Inflammatory macrophage (primary cell): Measurements from ENCODE around the gene VASN.
"Not testable (repeated sequence)": the region's sequence is repeated elsewhere in the genome, so short reads cannot be mapped to it uniquely, and the experiment has no call there.

ENCODE experiments used
- DNase-seq, 2 donors: peaks; one replicate each; pipeline ENCODE4 v3.0.0-alpha.2; 2020 to 2022
- total RNA-seq, 18 experiments: gene quantifications; one replicate each; lab custom pipeline; 2026; ENCODE audit warnings: mixed read lengths in 6 of 18, inconsistent platforms in 2 of 18; lab: John Stamatoyannopoulos, UW

The VASN gene
- 0 to 0.54 (median 0.12) reads per million in 18 experiments for total RNA-seq

DNA sequence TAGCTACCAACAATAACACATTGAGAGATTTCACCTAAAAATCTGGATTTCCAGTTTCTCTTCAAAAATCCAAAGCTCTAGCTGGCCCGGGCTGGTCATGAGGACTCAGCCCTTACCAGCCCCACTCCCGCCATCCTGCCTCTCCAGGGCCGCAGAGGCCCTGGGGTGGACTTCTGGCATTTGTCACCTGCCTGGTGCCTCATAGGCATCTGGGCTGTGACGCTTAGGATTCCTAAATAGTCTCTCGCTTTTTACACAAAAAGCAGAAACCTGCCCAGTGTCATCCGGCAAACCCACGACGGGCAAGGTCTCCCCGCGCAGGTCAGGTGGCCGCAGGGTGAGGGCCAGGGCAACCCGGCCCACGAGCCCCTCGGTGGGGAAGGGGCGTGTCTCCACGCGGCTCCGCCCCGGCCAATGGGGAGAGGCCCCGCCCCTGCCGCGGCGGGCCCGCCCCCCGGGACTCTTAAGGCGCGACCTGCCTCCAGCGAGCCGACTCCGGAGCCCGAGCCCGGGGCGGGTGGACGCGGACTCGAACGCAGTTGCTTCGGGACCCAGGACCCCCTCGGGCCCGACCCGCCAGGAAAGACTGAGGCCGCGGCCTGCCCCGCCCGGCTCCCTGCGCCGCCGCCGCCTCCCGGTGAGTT, at the start of gene VASN:
Gene VASN, plus strand, starts transcription at position 492 of the 644 bp plus-strand sequence. CDS start 9,030 bp downstream, outside the sequence.
- DNase-seq = peak; percentile 32 to 57

DNA sequence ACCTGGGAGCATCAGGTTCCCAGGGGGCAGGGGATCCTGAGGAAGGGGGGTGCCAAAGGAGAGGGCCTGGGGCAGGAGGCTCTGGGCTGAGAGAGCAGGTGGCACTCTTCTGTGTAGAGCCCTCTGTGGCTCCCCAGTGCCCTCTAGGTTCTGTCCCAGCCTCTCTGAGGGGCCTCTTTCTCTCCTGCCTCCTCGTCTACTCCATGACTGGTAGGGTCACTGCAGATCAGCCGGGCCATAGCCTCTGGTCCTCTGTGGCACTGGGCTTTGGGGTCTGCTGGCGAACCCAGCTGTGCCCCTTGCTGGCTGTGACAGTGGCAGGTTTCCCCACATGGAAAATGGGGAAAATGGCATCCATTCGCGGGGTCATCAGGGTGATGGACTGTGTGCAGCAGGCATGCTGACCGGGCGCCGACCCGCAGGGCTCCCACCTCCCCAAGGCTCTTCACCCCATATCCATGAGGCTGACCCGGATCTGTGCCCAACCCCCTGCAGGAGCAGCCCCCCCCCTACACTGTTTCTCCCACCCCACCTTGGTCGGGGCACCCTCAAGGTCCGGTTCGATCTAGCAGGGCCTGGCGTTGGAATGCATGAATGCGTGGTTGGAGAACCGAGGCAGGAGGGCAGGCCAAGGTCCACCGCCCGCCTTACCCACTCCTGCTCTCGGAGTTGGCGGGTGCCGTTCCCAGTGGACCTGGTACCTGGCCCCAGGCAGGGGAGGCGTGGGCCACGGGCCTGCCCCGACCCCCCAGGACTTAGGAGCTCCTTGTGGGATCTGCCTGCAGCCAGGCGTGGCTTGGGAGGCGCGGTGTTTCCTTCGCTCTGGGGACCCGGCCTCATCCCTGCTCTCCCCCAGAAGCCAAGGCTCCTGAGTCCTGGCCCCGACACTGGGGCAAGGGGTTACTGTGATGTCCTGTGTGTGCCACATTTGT, 49.3 kb upstream of the VASN start:
- no peak for DNase-seq

DNA sequence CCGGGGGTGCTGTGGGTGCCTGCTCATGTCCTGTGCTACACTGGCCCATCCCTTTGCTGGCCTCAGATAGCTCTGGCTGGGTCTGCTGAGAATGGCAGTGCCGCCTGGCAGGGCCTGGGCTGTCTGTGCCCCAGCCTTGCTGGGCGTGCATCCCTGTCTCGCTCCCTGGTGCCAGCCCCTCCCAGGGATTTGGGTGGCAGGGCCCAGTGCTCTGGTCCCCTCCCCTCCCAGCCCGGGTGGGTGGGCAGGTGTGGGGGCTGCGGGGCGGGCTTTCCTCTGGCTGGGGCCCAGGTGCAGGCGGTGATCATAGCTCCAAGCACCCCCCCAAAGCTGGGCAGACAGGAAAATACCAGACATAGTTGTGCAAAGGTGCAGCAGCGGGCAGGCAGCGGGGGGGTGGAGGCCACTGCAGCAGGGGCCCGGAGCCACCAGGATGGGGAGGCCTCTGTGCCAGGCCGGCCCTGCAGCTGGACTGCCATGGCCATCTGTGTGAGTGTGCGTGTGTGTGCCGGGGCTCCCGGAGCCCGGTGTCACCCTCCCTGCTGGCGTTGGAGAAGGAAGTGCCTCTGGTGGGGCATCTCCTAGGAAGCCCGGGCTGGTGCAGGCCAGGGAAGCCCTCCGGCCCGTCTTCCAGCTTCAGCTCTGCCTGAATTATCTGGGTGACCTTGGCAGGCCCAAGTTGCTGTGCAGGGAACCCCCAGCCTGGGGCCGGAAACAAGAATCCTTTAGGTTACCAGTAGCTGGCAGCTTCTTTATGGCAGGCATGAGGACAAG, 48.4 kb upstream of the VASN start:
- no peak for DNase-seq

DNA sequence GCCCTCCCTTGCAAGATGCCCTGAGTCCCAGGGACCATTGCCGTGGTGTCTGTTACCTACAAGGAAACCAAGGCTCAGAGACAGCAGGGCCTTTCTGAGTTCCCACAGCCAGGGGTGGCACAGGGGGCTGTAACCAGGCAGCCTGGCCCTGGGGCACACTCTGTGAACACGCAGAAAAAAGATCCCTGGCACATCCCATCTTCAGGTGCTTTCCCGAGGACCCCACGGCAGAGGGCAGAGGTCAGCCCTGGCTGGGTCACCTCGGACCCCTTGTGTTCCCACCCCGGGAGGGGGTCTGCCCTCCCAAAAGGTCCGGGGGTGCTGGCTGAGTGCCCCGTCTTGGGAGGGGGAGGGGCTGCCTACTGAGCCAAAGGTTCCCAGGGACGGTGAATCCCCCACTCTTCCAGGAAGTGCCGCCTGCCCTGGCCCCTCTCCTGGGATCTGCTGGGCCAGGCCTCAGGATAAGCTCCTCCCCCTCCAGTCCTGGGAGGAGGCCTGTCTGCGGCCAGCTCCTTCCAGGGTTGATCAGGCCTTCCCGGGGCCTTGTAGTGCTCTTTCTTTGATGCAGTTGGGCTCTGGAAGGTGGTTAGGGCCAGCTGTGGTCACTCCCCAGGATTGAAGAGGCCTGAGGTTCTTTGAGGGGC, 47.7 kb upstream of the VASN start:
- DNase-seq = no peak

DNA sequence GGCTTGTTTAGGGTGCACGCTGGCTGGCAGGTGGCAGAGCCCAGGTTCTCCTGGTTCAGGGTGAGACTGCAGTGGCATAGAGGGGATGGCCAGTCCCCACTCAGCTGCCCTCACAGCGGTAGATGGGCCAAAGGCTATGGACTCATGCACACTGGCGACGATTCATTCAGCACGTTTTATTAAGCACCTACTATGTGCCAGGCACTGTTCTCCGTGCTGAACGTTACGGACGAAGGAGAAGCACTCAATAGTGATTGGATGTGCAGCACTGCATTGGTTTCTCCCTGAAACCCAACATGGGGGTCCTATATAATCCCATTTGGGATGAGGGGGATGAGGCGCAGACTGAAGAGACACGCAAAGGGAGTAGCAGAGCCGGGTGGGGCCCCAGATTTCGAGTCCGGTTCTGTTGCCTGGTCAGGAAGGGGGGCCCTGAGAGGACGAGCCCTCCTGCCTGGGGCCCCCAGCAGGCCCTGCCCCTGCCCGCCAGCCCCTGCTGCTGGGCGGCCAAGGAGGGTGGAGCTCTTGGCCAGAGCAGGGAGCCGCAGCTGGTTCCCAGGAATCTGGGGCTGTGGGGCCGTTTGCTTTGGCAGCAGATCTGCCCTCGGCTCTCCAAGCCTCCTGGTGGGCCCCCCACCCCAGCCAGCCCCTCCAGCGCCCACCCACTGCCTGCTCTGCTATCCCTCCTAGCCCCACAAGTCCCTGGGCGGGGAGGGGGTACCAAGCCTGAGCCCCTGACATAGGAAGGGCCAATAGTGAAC, 47.0 kb upstream of the VASN start:
- no peak for DNase-seq

DNA sequence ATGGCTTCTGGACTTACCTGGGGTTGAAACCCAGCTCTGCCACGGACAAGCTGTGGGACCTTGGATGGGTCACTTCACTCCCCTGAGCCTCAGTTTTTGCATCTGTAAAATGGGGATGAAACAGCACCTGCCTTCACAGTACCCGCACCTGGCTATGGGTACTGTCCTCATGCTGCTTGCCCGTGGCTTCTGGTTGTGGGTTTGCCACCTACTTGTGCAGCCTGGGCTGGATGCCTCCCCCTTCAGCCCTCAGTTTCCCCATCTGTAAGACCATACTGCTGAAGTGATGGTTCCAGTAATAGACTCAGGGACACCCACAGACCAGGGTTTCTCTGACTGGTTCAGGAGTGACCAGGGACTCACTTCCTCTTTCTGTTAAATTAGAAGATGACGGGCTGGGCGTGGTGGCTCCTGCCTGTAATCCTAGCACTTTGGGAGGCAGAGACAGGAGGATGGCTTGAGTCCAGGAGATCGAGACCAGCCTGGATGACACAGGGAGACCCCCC, 46.3 kb upstream of the VASN start:
- peak; percentile 83 to 90 for DNase-seq

DNA sequence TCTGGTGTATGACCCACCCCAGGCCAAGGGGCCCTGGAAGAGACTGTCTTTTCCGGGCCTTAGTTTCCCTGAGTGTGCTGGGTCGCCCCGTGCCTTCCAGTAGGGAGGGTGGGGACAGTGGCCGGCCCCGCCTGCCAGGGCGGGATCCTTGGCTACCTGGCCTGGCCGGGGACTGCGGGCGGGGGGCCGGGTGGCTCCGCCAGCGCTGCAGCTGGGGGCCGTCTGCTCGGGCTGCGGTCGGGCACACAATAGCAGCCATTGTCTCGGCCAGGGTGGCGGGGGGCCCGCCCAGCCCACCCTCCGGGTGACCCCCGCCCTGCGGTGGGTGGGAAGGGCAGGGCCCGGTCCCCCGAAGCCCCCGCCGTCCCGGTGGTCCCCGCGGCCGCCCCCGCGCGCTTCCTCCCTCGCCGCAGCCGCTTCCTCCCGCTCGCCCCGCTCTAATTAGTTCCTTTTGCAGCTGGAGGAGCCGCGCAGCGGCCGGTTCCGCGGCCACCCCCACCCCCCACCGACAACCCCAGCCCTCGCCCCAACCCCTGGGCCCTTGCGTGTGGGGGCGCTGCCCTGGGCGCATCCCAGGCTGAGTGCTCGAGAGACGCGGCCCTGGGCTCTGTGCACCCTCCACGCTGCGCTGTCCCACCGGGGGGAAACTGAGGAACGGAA, 44.1 kb upstream of the VASN start:
- DNase-seq = no peak

DNA sequence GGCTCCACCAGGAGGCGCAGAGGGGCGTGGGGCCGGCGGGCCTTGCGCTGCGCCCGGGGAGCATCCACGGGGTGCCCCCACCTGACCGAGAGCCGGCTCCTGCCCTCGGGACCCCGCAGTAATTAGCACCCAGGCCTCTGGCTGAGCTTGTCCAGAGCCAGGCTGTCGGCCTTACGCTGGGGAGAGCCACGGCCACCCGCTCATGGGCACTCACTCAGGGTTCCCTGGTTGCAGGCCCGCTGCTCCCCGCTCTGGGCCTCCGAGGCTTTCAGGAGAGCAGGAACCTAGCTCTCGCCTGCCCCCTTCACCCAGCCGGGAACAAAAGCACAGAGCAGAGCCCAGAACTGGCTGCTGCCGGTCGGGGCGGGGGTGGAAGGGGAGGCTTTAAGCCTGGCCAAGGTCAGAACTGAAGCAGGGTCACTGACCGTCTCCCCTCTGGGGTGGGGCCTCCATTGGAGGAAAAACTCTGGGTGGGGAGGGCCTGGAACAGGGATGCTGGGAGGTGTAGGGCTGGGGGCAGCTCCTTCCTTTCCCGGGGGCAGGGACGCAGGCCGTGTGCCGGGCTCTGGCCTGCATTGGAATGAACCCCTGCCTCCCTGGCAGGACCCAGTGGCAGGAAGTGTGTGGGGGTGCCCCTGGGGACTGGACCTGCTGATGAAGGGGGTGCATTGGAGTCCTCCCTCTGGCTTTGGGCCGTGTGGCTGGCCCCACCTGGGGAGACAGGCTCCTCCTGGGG, 43.4 kb upstream of the VASN start:
- DNase-seq = peak; percentile 66 to 83

DNA sequence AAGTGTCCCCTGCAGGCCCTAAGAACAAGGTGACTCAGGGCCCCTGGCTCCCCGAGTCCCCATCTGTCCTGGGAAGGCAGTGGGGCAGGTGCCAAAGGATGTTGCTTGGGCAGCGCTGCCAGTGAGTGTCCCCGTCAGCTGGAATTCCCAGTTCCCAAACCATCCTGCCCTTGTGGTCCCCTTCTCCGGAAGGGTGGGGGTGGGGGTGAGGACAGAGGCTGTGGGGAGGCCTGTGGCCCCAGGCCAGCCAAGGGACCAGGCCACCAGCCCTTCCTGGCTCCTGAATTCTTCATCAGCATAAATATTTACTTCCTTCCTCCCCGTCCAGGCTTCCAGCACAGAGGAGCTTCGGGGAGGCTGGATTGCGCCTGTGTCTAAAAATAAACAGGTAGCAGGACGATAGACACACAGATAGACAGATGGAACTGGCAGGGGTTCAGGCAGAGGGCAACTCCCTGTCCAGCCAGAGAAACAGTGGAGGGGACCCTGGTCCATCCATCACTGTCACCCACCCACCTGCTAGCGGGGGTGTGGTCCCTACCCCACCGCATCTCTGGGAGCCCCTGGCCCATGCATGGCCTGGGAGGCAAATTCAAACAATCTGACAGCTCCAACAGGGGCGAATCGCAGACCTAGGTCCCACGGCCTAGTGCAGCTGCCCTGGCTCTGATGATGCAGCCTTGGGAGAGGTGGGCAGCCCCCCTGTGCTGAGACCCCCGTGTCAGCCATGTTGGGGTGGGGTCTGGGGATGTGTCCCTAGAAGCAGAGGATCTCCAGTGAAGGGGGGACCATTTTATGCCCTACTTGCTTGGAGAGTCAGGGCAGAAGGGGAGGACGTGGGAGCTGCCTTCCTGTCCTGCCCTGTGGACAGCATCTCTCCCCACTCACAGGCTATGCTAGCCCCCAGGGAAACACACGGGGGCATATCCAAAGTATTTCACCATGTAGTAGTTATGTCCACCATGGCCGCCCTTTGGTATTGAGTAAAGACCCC, 42.6 kb upstream of the VASN start:
- DNase-seq = no peak

DNA sequence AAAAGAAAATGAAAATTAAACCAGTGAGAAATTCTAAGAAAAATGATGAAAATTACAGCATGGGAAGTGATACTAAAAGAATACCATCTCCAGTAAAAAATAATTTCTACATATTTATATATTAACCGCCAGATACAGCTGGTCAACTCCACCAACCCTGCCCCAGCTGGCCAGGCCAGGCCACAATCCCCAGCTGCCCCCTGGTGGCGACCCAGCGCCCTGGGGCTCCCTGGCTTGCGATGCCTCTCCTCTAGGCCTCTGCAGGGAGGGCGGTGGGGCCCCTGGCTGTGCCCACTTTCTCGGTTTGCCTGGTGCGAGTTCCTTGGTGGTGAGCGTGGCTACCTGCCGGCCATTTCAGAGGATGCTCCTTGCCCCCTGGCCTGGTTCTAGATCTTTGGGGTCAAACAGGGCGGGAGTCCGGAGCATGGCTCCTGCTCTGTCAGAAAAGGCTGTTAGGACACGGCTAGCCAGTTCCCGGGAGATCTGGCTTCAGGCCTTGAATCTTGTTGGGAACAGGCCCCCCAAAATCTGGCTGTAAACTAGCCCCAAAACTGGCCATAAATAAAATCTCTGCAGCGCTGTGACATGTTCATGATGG, 41.3 kb upstream of the VASN start:
- DNase-seq = peak; percentile 72 to 82

DNA sequence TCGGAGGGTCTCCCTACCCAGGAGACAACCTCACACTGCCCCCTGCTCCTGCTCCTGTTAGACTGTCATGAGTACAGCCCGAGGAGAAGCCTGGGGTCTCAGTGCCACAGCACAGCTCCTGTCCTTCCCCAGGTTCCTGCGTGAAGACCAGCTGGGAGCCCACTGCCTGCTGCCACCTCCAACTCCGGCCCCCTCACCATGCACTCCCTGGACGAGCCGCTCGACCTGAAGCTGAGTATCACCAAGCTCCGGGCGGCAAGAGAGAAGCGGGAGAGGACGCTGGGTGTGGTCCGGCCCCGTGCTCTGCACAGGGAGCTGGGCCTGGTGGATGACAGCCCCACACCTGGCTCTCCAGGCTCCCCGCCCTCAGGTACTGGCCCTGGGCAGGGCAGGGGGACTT, 39.6 kb upstream of the VASN start:
- no peak for DNase-seq

DNA sequence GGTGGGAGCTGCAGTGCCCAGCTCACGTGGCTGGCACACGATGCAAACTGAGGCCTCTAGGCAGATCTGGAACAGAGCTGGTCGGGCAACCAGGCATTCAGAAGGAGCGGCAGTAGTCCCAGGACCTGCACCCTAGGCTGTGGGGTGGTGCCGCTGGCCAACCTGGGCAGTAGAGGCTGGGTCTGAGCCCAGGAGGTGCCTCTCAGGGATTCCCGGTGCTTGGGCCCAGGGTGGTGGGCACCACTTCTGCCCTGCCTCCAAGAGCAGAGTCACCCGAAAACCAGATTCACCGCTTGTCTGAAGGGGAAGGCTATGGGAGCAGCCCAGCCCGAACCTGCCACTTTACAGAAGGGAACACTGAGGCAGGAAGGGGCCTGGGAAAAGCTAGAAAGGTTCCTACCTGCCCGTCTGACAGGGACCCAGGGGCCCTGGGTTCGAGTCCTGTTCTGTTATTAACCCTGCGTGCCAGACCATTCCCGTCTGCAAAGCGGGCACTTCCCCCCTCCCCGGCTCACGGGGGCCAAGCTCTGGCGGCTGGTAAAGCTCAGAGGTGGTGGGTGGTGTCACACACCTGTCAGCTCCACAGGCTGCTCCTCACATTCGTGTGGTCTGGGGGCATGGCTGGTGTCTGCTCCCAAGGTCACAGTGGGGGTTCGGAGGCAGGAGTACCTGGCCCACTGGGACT, 38.9 kb upstream of the VASN start:
- DNase-seq = no peak

DNA sequence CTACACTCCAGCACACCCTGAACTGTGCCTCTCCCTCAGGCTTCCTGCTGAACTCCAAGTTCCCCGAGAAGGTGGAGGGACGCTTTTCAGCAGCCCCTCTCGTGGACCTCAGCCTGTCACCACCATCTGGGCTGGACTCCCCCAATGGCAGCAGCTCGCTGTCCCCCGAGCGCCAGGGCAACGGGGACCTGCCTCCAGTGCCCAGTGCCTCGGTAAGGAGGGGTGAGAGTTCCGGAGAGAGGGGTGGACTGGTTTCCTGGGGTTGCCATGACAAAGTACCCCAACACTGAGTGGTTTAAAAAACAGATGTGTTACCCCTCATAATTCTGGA, 38.4 kb upstream of the VASN start:
- no peak for DNase-seq

DNA sequence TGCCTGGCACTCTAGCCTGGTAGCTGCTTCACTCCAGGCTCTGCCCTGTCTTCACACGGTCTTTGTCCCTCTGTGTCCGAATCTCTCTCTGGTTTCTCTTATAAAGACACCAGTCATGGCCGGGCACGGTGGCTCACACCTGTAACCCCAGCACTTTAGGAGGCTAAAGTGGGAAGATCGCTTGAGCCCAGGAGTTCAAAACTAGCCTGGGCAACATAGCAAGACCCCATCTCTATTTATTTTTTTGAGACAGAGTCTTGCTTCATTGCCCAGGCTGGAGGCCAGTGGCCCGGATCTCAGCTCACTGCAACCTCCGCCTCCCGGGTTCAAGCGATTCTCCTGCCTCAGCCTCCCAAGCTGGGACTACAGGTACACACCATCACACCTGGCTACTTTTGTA, 37.9 kb upstream of the VASN start:
- not testable (repeated sequence) for DNase-seq

DNA sequence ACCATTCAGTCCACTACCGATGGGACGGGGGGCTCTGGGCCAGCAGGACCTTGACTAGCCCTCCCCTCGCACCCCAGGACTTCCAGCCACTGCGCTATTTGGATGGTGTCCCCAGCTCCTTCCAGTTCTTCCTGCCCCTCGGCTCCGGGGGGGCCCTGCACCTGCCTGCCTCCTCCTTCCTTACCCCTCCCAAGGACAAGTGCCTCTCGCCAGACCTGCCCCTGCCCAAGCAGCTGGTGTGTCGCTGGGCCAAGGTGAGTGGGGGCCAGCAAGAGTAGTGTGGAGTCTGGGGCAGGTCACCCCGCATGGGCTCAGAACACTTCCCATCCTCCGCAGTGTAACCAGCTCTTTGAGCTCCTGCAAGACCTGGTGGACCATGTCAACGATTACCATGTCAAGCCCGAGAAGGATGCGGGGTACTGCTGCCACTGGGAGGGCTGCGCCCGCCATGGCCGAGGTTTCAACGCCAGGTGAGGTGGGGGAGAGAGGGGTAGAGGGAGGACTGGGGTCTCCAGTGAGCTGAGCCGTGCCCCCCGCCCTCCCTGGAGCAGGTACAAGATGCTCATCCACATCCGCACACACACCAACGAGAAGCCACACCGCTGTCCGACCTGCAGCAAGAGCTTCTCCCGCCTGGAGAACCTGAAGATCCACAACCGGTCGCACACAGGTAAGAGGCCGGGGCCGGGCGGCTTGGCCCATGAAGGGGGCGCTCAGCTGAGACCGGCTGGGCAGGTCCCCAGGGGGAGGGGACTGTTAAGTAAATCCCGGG, 36.7 kb upstream of the VASN start:
- no peak for DNase-seq

DNA sequence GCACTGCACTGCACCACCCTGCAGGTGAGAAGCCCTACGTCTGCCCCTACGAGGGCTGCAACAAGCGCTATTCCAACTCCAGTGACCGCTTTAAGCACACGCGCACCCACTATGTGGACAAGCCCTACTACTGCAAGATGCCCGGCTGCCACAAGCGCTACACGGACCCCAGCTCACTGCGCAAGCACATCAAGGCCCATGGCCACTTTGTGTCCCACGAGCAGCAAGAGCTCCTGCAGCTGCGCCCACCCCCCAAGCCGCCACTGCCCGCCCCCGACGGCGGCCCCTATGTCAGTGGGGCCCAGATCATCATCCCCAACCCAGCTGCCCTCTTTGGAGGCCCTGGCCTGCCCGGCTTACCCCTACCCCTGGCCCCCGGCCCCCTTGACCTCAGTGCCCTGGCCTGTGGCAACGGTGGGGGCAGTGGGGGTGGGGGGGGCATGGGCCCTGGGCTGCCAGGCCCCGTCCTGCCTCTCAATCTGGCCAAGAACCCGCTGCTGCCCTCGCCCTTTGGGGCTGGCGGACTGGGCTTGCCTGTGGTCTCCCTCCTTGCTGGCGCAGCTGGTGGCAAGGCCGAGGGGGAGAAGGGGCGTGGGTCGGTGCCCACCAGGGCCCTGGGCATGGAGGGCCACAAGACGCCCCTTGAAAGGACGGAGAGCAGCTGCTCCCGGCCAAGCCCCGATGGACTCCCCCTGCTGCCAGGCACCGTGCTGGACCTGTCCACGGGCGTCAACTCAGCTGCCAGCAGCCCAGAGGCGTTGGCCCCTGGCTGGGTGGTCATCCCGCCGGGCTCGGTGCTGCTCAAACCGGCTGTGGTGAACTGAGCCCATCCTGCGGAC, 34.7 kb upstream of the VASN start:
- no peak for DNase-seq
